ENCODE results near the gene FAM50A. TPM values are rescaled to one million over a fixed set of nuclear protein-coding genes. Genes with fewer than 3 reads are reported as not detected.
"Not testable (repeated sequence)": the region's sequence is repeated elsewhere in the genome, so short reads cannot be mapped to it uniquely, and the experiment has no call there.

FAM50A gene
- total RNA-seq, 2 experiments from 2014 or later: 59.2 to 70.3 TPM

DNA sequence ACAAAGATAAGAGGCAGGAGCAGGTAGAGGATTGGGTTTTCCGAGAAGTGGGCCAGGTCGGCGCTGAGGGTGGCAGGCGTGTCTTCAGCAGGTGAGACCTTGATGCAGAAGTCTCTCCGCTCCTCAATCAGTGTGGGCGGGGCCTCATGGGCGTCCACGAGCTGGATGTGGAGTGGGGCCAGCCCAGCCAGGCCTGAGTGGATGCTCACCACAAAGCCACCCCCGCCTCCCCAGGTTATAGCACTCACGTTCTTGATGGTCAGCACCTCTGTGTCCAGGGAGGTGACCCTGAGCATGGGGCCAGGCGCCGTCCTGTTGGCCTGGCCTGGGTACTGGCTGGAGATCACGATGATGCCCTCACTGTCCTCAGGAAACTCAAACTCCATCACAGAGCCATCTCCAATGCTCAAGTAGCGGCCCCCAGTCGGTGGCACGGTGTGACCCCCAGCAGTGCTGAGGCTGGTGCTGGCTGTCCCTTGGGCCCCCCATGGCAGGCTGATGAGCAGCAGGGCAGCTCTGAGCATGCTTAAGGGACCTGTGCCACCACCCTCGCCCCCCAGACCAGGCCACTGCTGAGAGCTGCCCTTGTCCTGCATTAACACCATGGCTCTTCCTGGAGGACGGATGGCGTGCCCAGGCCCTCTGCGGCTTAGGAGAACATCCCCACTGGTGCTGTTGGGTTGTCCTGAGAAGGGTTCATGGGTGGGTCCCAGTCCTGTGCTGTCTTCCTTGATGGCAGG lies 44.6 kb downstream of the FAM50A start:
- Mint-ChIP-seq H3K4me1 (peaks cover 8% of the 10 kb centered on the region), H3K27me3 (no peaks in the 10 kb centered on the region), H3K27ac (no peak overlapping the region), H3K9me3 (no peaks in the 10 kb centered on the region), H3K4me3 (peak overlapping the region; percentile 49), H3K36me3 (peaks cover 4% of the 10 kb centered on the region)
- ATAC-seq (ENCODE audit: low read depth) (no peak), DNase-seq (no peak)
- POLR2A ChIA-PET: interaction anchor here (0.5 to 3.3 kb wide), 5 partner anchors 12 to 77 kb away, joined by 5 to 32 read pairs (median 15); partner anchors contain the start of genes FAM3A, IKBKG and TAFAZZIN

DNA sequence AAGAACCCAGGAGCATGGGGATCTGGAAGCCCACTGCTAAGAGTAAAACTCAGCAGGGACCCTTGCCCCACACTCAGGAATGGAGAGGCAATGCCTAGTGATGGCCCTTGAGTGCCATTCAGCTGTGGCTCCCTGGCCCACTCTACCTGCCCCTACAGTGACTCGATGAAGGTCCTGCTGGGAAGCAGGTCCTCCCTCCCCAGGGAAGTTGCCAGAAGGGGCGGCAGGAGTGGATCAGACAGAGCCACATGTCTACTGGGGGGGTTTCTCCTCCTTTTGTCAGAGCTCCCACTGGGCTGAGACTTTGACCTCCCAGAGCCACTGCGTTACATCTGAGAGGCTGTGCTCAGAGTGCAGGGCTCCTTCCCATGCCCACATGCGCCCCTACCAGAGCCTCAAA lies 45.2 kb downstream of the FAM50A start:
- Mint-ChIP-seq H3K4me1 (peaks cover 6% of the 10 kb centered on the region), H3K27me3 (no peaks in the 10 kb centered on the region), H3K9me3 (no peaks in the 10 kb centered on the region), H3K27ac (peak overlapping the region; percentile 89), H3K4me3 (peak overlapping the region; percentile 87), H3K36me3 (peaks cover 2% of the 10 kb centered on the region)
- DNase-seq (no peak), ATAC-seq (ENCODE audit: low read depth) (no peak)
- POLR2A ChIA-PET: interaction anchor here (0.7 to 3.3 kb wide), 12 partner anchors 9 to 522 kb away, joined by 3 to 32 read pairs (median 10); partner anchors contain the start of genes ATP6AP1, FAM3A, PLXNA3 and RPL10

DNA sequence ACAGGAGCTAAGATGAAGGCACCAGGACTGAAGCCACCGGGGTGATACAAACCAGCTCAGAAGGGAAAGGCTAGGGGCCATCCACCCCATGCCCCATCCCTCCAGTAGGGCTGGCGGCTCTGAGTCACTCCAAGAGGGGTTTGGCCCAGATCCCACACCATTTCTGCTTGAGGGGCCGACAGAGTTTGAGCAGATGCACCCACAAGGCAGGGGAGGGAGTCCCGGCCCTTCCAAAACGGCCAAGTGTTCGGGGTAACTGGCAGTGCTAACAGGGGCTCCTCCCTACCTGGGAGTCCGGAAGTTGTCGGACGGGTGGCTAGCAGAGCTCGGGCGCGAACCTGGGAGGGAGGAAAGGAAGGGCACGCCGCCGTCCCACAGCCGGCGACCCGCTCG lies 46.1 kb downstream of the FAM50A start:
- DNase-seq: no peak
- POLR2A ChIA-PET: interaction anchor here (0.7 to 3.3 kb wide), 21 partner anchors 9 to 523 kb away, joined by 3 to 32 read pairs (median 5); partner anchors contain the start of genes ATP6AP1, DNASE1L1, FAM3A and IKBKG
- H3K27ac Mint-ChIP-seq: peak overlapping the region; percentile 89
- H3K9me3 Mint-ChIP-seq: no peaks in the 10 kb centered on the region
- peak; percentile 37 for ATAC-seq (ENCODE audit: low read depth)
- no peaks in the 10 kb centered on the region for H3K27me3 Mint-ChIP-seq
- H3K36me3 Mint-ChIP-seq: peaks cover 2% of the 10 kb centered on the region
- H3K4me1 Mint-ChIP-seq: peaks cover 6% of the 10 kb centered on the region
- peak overlapping the region; percentile 87 for H3K4me3 Mint-ChIP-seq

DNA sequence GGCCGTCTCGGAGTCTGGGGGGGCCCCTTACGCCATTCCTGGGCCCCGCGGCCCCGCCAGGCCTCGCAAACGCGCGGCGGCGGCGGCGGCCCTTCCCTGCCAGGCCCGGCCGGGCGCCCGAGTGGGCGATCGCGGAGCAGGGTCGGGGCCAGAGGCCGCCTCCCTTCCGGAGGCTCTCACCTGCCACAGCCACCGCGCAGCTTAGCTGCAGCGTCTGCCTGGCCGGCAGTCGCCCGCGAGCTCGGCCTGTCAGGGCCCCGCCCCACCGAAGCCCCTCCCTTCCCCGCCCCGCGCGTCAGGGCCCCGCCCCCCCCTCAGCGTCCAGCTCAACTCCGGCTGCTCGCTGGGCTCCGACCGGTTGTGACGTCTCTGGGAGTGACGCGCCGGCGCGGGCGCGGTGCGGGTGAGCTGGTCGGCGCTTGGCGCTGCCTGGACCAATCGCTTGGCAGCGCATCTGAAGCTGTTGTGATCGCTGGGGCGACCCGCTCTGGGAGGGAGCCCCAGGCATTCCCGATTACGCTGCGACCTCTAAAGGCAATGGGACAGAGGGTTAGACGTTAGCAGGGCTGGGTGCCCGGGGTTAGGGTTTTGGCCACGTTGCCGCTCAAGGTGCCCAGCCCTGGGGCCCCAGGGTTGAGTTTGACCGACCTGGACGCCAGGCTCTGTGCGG lies 46.6 kb downstream of the FAM50A start, which contains the start of gene SLC10A3:
TSS of gene SLC10A3 (minus strand) at position 216 of the 670 bp plus-strand sequence. CDS start 1,689 bp downstream, outside the sequence.
- POLR2A ChIA-PET: interaction anchor here (0.8 to 3.3 kb wide), 20 partner anchors 9 to 470 kb away, joined by 3 to 32 read pairs (median 6); partner anchors contain the start of genes ATP6AP1, DNASE1L1, FAM3A and IKBKG
- H3K4me3 Mint-ChIP-seq: peak within 1 kb of the TSS; percentile 90
- peaks cover 2% of the 10 kb centered on the region for H3K36me3 Mint-ChIP-seq
- peak; percentile 87 for DNase-seq
- peaks cover 6% of the 10 kb centered on the region for H3K4me1 Mint-ChIP-seq
- peak within 1 kb of the TSS; percentile 92 for H3K27ac Mint-ChIP-seq
- no peaks in the 10 kb centered on the region for H3K9me3 Mint-ChIP-seq
- ATAC-seq (ENCODE audit: low read depth): peak; percentile 87
- no peaks in the 10 kb centered on the region for H3K27me3 Mint-ChIP-seq

DNA sequence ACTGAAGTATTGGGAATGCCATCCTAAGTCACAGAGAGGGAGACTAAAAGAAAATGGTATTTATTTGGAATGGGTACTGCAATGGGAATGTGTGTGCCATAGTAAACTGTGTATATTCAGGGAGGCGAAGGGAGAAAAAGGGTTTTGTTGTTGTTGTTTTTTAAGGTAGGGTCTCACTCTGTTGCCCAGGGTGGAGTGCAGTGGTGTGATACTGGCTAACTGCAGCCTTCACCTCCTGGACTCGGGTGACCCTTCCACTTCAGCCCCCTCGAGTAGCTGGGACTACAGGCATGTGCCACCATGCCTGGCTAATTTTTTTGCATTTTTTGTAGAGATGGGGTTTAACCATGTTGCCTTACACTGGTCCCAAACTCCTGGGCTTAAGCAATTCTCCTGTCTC lies 50.8 kb downstream of the FAM50A start:
- Mint-ChIP-seq H3K9me3 (no peaks in the 10 kb centered on the region), H3K4me3 (no peak overlapping the region), H3K4me1 (peaks cover 5% of the 10 kb centered on the region), H3K27me3 (no peaks in the 10 kb centered on the region), H3K36me3 (peaks cover under 1% of the 10 kb centered on the region), H3K27ac (no peak overlapping the region)
- POLR2A ChIA-PET: no interaction called here
- ATAC-seq (ENCODE audit: low read depth) (no peak), DNase-seq (no peak)

DNA sequence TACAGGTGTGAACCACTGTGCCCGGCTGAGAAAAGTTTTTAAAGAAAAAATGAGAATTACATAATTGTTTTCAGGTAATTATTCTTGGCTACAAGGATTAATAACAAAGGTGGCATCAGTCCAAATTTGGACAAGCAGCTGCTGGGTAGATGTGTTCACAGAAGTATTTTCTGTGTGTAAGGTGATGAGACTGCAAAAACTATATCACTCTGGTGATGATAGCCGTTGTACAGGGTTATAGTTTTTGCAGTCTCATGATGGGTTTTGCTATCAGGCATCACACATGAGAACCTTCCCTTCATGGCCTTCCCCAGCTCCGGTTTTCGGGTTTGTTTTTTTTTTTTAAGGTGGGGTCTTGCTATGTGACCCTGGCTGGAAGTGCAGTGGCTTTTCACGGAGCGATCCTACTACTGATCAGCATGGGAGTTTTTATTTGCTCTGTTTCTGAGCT lies 51.6 kb downstream of the FAM50A start:
- Mint-ChIP-seq H3K4me3 (no peak overlapping the region), H3K4me1 (peaks cover 5% of the 10 kb centered on the region), H3K27ac (no peak overlapping the region), H3K27me3 (no peaks in the 10 kb centered on the region), H3K9me3 (no peaks in the 10 kb centered on the region), H3K36me3 (no peaks in the 10 kb centered on the region)
- POLR2A ChIA-PET: interaction anchor here (0.6 kb wide), 1 partner anchor 118 kb away, joined by 3 read pairs; no protein-coding TSS in a partner anchor
- DNase-seq: no peak
- no peak for ATAC-seq (ENCODE audit: low read depth)

DNA sequence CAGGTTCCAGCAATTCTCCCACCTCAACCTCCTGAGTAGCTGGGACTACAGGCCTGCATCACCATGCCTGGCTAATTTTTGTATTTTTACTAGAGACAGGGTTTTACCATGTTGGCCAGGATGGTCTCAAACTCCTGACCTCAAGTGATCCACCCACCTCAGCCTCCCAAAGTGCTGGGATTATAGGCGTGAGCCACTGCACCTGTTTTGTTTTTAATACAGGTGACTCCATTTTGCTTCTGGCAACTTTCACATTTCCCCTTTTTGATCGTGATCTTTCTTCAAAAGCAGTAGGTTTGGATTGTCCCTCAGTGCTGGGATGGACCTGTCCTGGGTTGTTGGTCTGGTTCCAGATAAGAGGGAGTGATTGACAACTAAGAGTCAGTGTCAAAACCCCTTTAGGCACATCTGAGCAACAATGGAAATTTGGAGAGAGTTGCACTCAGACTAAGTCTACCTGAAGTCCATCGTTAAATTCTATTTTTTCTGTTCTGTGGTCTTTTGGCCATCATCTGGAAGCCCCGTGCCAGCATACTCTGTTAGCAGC lies 52.7 kb downstream of the FAM50A start:
- not testable (repeated sequence) for H3K27ac Mint-ChIP-seq; H3K36me3 Mint-ChIP-seq; H3K4me1 Mint-ChIP-seq; H3K9me3 Mint-ChIP-seq; H3K4me3 Mint-ChIP-seq; ATAC-seq (ENCODE audit: low read depth); DNase-seq; H3K27me3 Mint-ChIP-seq
- POLR2A ChIA-PET: interaction anchor here (1.4 kb wide), 1 partner anchor 10 kb away, joined by 4 read pairs; the partner anchor contains the start of gene UBL4A

Small RNA genes within 50 kb of the gene (microRNA-seq; reads per million reads assigned to microRNA genes)
- not detected for gene MIR6858

Other genes with a start within 250 kb of the FAM50A start
- gene OPN1MW2, start 224.4 kb upstream of the FAM50A start, total RNA-seq: not detected
- not detected for gene OPN1MW3, start 186.6 kb upstream of the FAM50A start, total RNA-seq
- not detected for gene TEX28, start 149.0 kb upstream of the FAM50A start, total RNA-seq
- gene TKTL1, start 148.3 kb upstream of the FAM50A start, total RNA-seq: 1 to 10 TPM in 1 of 2 experiments, under 1 TPM in 1; 0.31 to 1.2 TPM
- gene FLNA, start 69.5 kb upstream of the FAM50A start, total RNA-seq: 100 to 1,000 TPM; 985 to 994 TPM
- gene EMD, start 64.8 kb upstream of the FAM50A start, total RNA-seq: 10 to 100 TPM; 66.1 to 68.1 TPM
- 1,000 to 10,000 TPM; 2,867 to 2,975 TPM for gene RPL10, start 45.8 kb upstream of the FAM50A start, total RNA-seq
- 10 to 100 TPM; 20.5 to 26.2 TPM for gene DNASE1L1, start 34.9 kb upstream of the FAM50A start, total RNA-seq
- gene TAFAZZIN, start 32.6 kb upstream of the FAM50A start, total RNA-seq: 10 to 100 TPM; 94.7 to 95.3 TPM
- 10 to 100 TPM; 46.9 to 51.1 TPM for gene ATP6AP1, start 15.5 kb upstream of the FAM50A start, total RNA-seq
- 100 to 1,000 TPM; 138 to 147 TPM for gene GDI1, start 7.0 kb upstream of the FAM50A start, total RNA-seq
- gene PLXNA3, start 14.1 kb downstream of the FAM50A start, total RNA-seq: 10 to 100 TPM; 62.5 to 64.1 TPM
- gene LAGE3, start 35.1 kb downstream of the FAM50A start, total RNA-seq: 10 to 100 TPM; 32.2 to 34.8 TPM
- 10 to 100 TPM; 43.8 to 45.3 TPM for gene UBL4A, start 42.5 kb downstream of the FAM50A start, total RNA-seq
- 10 to 100 TPM; 25.3 to 27.3 TPM for gene SLC10A3, start 46.5 kb downstream of the FAM50A start, total RNA-seq
- 10 to 100 TPM; 42.3 to 45.4 TPM for gene FAM3A, start 72.1 kb downstream of the FAM50A start, total RNA-seq
- 100 to 1,000 TPM in 1 of 2 experiments, 10 to 100 TPM in 1; 89.2 to 102 TPM for gene G6PD, start 102.7 kb downstream of the FAM50A start, total RNA-seq
- 10 to 100 TPM; 56.1 to 61.7 TPM for gene IKBKG, start 103.5 kb downstream of the FAM50A start, total RNA-seq
- not detected for gene CTAG1A, start 141.0 kb downstream of the FAM50A start, total RNA-seq
- gene CTAG1B, start 175.1 kb downstream of the FAM50A start, total RNA-seq: not detected
- 10 to 100 TPM; 17.1 to 21.0 TPM for gene CTAG2, start 209.4 kb downstream of the FAM50A start, total RNA-seq

Measured in activated naive CD8-positive, alpha-beta T cell treated with anti-CD3 and anti-CD28 coated beads, Interleukin-2, amount 10 ng/mL, durations not matched to agents 7 days and 5 days (primary cell).